Naive B cell (primary cell): ENCODE results near the gene ST7. TPM values are rescaled to one million over a fixed set of nuclear protein-coding genes. Genes with fewer than 3 reads are reported as not detected.
A peak's percentile ranks its signal among the peaks of the same experiment; 100 is the strongest.
"Not testable (repeated sequence)": the region's sequence is repeated elsewhere in the genome, so short reads cannot be mapped to it uniquely, and the experiment has no call there.

ENCODE experiments used
- ATAC-seq, 2 donors: fragments of 150-1000 bp; cut with Tn5 transposase; 2 replicates each; pipeline ENCODE4 v1.10.0; 2021; ENCODE audit warnings: low read depth in 2 of 2, mild to moderate bottlenecking in 2 of 2, moderate library complexity in 2 of 2
- DNase-seq: peaks from one replicate; pipeline ENCODE4 v3.0.0; 2022
- H3K27ac Mint-ChIP-seq, 6 donors: one replicate each; pipeline ENCODE4 v1.8.0; 2020 to 2022; ENCODE audit warnings: mild to moderate bottlenecking in 6 of 6, mixed read lengths in 6 of 6, moderate library complexity in 5 of 6, inconsistent platforms in 2 of 6
- H3K27me3 Mint-ChIP-seq, 3 donors: one replicate each; pipeline ENCODE4 v1.8.0; 2021 to 2022; ENCODE audit warnings: mixed read lengths in 3 of 3, mild to moderate bottlenecking in 1 of 3
- H3K36me3 Mint-ChIP-seq, 2 donors: one replicate each; pipeline ENCODE4 v1.8.0; 2020 to 2022; ENCODE audit warnings: mixed read lengths in 2 of 2, inconsistent platforms in 1 of 2, mild to moderate bottlenecking in 1 of 2
- H3K4me1 Mint-ChIP-seq, 3 donors: one replicate each; pipeline ENCODE4 v1.8.0; 2020 to 2022; ENCODE audit warnings: mixed read lengths in 3 of 3, inconsistent platforms in 1 of 3, mild to moderate bottlenecking in 1 of 3, moderate library complexity in 1 of 3
- H3K4me3 Mint-ChIP-seq, 8 donors: one replicate each; pipeline ENCODE4 v1.8.0; 2020 to 2022; ENCODE audit warnings: mild to moderate bottlenecking in 8 of 8, mixed read lengths in 8 of 8, moderate library complexity in 8 of 8, inconsistent platforms in 2 of 8
- H3K9me3 Mint-ChIP-seq, 7 donors: one replicate each; pipeline ENCODE4 v1.8.0; 2020 to 2022; ENCODE audit warnings: mixed read lengths in 7 of 7, mild to moderate bottlenecking in 5 of 7, inconsistent platforms in 2 of 7, moderate library complexity in 1 of 7
- polyA plus RNA-seq, 6 donors: library from polyadenylated mRNA; unstranded; fragments of 300-500 nt; fragmentation: Illumina TruSeq; gene quantifications; one replicate each; pipeline ENCODE4 v1.2.3, GENCODE V29; 2021; ENCODE audit warnings: low read depth in 6 of 6

The ST7 gene
- polyA plus RNA-seq, 6 donors from 2014 or later: 0.49 to 3.7 (median 0.63) TPM; not detected in 1

DNA sequence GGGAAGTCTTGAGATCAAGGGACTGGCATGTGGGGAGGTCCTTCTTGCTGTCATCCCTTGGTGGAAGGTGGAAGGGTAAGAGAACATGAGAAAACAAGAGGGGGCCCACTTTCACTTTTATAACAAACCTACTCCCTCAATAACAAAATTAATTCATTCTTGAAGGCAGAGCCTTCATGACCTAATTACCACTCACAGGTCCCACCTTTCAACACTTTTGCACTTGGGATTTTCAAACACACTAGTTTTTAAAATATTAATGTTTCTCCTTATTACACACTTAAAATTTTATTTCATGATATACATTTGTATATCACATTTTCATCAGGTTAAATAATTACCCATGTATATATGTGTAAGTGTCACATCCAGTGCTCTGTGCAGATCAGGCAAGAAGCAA, 2.0 kb downstream of the ST7 start:
- Mint-ChIP-seq H3K4me3 (peak overlapping the region in 6 of 8 donors; percentile 6 to 96 (median 84)), H3K36me3 (peaks cover 0 to 6% of the 10 kb centered on the region in 2 donors), H3K9me3 (no peaks in the 10 kb centered on the region), H3K4me1 (peaks cover 4 to 15% (median 6%) of the 10 kb centered on the region in 3 donors), H3K27me3 (peaks cover 9 to 28% (median 20%) of the 10 kb centered on the region in 3 donors), H3K27ac (no peak overlapping the region)
- ATAC-seq: no peak
- no peak for DNase-seq

DNA sequence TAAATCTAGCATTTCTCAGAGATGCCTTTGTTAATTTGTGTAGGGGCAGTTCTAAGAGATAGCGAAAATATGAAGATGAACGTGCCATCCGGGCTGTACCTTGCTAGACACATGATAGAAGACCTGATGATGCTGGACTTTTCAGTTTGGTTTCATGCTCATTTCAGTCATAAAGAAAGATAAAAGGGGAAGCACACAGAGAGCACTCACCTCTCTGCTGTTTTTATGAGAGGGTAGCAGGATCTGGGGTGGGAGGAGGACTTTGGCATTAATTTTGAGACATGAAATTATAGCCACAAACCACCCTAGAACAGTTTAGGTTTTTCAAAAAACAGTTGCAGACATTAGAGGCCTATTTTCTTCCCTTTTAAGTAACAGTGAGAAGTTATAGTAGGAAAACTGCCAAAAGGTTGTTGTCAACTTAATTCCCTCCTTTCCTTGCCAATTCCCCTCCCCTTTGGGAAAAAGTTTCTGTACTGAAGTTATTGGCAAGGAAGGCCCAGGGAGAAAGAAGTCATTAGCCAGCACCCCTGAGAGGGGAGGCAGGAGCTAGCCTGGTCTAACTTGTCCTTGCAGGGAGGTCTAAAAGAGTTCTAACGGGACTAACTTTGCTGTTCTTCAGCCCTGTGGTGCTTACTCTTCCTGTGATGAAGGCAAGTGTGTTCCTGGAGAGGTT, 2.6 kb downstream of the ST7 start:
- DNase-seq (no peak), ATAC-seq (peak; percentile 19 to 22)
- Mint-ChIP-seq H3K4me1 (peaks cover 4 to 15% (median 6%) of the 10 kb centered on the region in 3 donors), H3K4me3 (peak overlapping the region in 1 of 8 donors; percentile 85), H3K36me3 (no peaks in the 10 kb centered on the region), H3K27me3 (peaks cover 3 to 23% (median 20%) of the 10 kb centered on the region in 3 donors), H3K27ac (peak overlapping the region in 1 of 6 donors; percentile 41), H3K9me3 (no peaks in the 10 kb centered on the region)

DNA sequence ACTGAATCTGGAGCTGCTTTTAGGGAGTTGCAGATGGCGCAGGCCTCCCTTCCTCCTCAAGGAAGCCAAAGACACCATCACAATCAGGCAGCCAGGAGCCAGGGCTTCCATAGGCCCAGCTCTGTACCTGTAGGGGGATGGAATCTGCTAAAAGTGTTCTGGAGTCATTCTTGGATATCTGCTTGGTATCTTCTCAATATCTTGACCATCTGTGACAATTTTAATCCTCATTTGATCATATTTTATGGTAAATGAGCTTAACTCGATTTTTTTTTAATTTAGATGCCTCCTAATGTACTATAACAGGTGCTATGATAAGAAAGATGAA, 3.1 kb downstream of the ST7 start:
- H3K4me3 Mint-ChIP-seq: peak overlapping the region in 1 of 8 donors; percentile 31
- no peaks in the 10 kb centered on the region for H3K36me3 Mint-ChIP-seq
- no peak overlapping the region for H3K27ac Mint-ChIP-seq
- H3K9me3 Mint-ChIP-seq: no peaks in the 10 kb centered on the region
- ATAC-seq: no peak
- peaks cover 4 to 15% (median 6%) of the 10 kb centered on the region in 3 donors for H3K4me1 Mint-ChIP-seq
- no peak for DNase-seq
- H3K27me3 Mint-ChIP-seq: peaks cover 0 to 28% (median 20%) of the 10 kb centered on the region in 3 donors

DNA sequence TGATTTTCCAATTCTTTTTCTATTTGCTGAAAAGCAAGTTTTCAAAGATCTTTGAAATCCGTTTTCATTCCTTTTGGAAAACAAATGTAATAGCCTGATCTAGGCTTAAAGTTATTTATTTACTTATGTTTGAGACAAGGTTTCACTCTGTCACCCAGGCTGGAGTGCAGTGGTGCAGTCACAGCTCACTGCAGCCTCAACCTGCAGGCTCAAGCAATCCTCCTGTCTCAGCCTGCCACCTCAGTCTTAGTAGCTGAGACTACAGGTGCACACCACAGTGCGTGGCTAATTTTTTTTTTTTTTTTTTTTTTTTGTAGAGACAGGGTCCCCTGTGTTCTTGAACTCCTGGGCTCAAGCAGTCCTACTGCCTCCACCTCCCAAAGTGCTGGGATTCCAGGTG, 4.6 kb downstream of the ST7 start:
- DNase-seq (no peak), ATAC-seq (no peak)
- Mint-ChIP-seq H3K36me3 (no peaks in the 10 kb centered on the region), H3K27me3 (peaks cover 0 to 28% (median 24%) of the 10 kb centered on the region in 3 donors), H3K4me3 (no peak overlapping the region), H3K27ac (no peak overlapping the region), H3K4me1 (peaks cover 4 to 12% (median 6%) of the 10 kb centered on the region in 3 donors), H3K9me3 (peaks cover 0 to 3% (median 0%) of the 10 kb centered on the region in 7 donors)

DNA sequence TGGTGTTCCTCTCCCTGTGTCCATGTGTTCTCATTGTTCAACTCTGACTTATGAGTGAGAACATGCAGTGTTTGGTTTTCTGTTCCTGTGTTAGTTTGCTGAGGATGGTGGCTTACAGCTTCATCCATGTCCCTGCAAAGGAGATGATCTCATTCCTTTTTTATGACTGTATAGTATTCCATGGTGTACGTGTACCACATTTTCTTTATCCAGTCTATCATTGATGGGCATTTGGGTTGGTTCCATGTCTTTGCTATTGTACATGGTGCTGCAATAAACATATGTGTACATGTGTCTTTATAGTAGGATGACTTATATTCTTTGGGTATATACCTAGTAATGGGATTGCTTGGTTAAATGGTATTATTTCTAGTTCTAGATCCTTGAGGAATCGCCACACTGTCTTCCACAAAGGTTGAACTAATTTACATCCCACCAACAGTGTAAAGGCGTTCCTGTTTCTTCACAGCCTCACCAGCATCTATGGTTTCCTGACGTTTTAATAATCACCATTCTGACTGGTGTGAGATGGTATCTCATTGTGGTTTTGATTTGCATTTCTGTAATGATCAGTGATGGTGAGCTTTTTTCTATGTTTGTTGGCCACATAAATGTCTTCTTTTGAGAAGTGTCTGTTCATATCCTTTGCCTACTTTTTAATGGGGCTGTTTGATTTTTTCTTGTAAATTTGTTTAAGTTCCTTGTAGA, 8.8 kb downstream of the ST7 start:
- H3K27me3 Mint-ChIP-seq: peaks cover 0 to 10% (median 8%) of the 10 kb centered on the region in 3 donors
- H3K4me3 Mint-ChIP-seq, H3K36me3 Mint-ChIP-seq, DNase-seq, H3K27ac Mint-ChIP-seq, H3K4me1 Mint-ChIP-seq, H3K9me3 Mint-ChIP-seq, ATAC-seq: not testable (repeated sequence)

DNA sequence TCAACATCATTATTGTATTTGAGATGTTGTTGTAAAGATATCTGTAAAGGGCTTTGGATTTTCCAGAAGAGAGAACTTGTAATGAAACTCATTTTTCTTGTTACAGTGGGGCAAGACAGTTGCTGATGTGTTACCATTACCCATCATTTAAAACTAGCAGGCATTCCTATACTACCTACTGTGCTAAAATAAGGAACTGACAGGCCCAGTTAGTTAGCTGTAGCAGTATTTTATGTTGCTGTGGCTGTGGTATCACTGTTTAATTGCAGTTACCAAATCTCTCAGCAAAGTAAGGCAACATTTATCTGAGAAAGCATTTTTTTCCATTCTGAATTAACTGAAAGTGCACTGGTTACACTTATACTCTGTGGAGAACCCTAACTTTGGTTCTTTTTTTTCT, 9.9 kb downstream of the ST7 start:
- peaks cover 4 to 10% (median 8%) of the 10 kb centered on the region in 3 donors for H3K27me3 Mint-ChIP-seq
- no peak for ATAC-seq
- H3K9me3 Mint-ChIP-seq: peaks cover 0 to 3% (median 0%) of the 10 kb centered on the region in 7 donors
- no peak for DNase-seq
- H3K27ac Mint-ChIP-seq: no peak overlapping the region
- no peaks in the 10 kb centered on the region for H3K36me3 Mint-ChIP-seq
- no peak overlapping the region for H3K4me3 Mint-ChIP-seq
- H3K4me1 Mint-ChIP-seq: no peaks in the 10 kb centered on the region

DNA sequence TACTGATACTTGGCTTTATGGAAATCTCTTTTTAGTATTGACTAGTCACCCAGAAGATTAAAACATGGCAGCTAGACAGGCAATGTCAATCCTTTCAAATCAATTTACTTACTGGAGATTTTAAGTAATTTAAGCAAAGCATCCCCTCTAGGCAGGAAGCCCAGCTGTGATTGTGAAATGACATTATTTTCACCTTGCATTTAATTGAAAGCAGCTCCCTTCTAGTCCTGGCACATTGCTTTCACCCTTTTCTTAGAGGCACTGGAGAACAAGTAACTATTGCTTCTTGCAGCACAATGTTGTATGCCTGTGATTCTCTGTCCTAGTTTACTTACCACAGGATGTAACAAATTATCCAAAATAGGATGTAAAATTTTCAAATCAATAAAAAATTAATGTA, 13.3 kb downstream of the ST7 start:
- Mint-ChIP-seq H3K27ac (no peak overlapping the region), H3K4me3 (no peak overlapping the region), H3K4me1 (no peaks in the 10 kb centered on the region), H3K27me3 (peaks cover 8 to 17% (median 11%) of the 10 kb centered on the region in 3 donors), H3K9me3 (peaks cover 0 to 3% (median 0%) of the 10 kb centered on the region in 7 donors), H3K36me3 (no peaks in the 10 kb centered on the region)
- ATAC-seq (no peak), DNase-seq (no peak)

DNA sequence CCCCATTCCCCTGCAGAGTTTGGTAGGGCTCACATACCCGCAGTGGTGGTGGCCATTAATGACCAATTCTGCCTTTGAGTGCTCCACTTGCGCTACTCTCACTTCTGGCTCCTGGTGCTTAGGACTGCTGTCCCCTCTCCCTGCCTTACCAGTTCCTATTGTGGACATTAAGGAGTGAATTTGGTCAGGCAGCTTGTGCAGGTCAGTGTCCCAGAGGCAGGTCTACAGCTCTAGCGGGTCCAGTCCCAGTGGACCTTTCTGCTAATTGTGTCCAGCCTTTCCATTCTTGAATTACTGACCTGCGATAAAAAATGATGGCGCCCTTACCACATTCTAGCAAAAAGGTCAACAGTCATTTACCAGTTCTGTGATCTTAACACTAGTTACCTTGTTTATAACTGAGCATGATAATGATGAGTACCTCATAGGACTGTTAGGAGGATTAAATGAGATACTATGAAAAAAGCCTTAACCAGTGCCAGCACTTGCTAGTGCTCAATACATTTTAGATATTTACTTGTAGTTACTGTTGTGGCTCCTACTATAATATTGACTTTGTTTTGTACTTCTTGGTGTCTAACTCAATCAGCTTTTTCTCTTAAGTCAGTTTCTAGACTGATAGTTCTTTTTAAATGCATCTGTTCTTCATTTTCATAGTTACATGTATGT, 14.1 kb downstream of the ST7 start:
- ATAC-seq (no peak), DNase-seq (no peak)
- Mint-ChIP-seq H3K4me3 (no peak overlapping the region), H3K36me3 (no peaks in the 10 kb centered on the region), H3K4me1 (no peaks in the 10 kb centered on the region), H3K9me3 (no peaks in the 10 kb centered on the region), H3K27me3 (peaks cover 7 to 17% (median 8%) of the 10 kb centered on the region in 3 donors), H3K27ac (no peak overlapping the region)

DNA sequence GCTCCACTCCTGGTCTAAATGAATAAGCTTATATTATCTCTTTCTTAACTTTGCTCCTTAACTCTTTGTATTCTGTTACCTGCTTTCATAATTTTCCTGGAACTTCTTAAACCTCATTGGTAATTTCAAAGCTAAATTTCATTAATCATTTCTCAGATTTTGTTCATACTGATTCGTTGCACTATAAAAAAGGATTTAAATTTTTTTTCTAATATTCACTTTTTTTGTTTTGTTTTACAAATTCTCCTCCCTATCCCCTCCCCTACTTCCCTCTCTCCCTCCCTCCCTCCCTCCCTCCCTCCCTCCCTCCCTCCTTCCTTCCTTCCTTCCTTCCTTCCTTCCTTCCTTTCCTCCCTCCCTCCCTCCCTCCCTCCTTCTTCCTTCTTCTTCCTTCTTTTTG, 14.7 kb downstream of the ST7 start:
- Mint-ChIP-seq H3K4me1 (no peaks in the 10 kb centered on the region), H3K27ac (no peak overlapping the region), H3K36me3 (no peaks in the 10 kb centered on the region), H3K4me3 (no peak overlapping the region), H3K9me3 (no peaks in the 10 kb centered on the region), H3K27me3 (peaks cover 2 to 17% (median 7%) of the 10 kb centered on the region in 3 donors)
- DNase-seq (no peak), ATAC-seq (no peak)

DNA sequence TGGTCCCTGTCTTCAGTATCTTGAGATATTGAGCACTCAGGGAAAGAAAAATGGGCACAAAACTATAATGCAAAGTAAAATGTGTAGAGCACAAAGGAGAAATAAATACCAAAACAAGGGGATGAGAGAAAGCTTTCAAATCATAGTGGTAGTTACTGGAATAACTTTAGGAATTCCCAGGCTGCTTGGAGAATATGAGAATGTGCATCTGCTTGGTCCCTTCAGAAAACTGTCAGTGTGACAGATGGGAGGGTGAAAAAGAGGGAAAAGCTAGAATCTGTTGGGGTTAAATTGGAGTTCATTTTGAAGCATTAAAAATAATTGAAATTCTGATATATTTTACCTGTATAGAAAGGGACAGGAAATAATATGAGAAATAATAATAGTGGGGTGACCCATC, 15.3 kb downstream of the ST7 start:
- no peak for DNase-seq
- Mint-ChIP-seq H3K36me3 (no peaks in the 10 kb centered on the region), H3K27me3 (peaks cover 0 to 17% (median 7%) of the 10 kb centered on the region in 3 donors), H3K4me1 (no peaks in the 10 kb centered on the region), H3K27ac (no peak overlapping the region), H3K9me3 (no peaks in the 10 kb centered on the region), H3K4me3 (no peak overlapping the region)
- ATAC-seq: no peak

DNA sequence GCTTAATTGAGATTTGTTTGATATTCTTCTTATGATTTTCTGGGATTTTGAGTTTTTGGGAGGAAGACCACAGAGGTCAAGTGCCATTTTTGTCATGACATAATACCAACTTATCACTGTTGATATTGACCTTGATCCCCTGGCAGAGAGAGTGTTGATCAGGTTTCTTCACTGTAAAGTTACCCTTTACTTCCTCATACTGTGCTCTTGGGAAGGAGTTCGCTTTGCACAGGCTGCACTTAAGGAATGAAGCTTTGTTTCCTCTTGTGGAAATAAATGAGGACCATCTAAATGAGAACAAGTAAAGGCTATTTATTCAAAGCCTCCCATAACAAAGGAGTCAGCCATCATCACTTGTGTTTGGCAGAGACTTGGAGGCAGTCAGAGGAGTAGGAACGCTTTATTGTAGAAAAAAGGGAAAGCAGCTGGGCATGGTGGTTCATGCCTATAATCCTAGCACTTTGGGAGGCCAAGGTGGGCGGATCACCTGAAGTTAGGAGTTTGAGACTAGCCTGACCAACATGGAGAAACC, 16.1 kb downstream of the ST7 start:
- DNase-seq (no peak), ATAC-seq (no peak)
- no peaks in the 10 kb centered on the region for H3K9me3 Mint-ChIP-seq
- H3K27ac Mint-ChIP-seq: no peak overlapping the region
- H3K4me3 Mint-ChIP-seq: no peak overlapping the region
- H3K27me3 Mint-ChIP-seq: peaks cover 0 to 17% (median 7%) of the 10 kb centered on the region in 3 donors
- H3K4me1 Mint-ChIP-seq: no peaks in the 10 kb centered on the region
- H3K36me3 Mint-ChIP-seq: no peaks in the 10 kb centered on the region

DNA sequence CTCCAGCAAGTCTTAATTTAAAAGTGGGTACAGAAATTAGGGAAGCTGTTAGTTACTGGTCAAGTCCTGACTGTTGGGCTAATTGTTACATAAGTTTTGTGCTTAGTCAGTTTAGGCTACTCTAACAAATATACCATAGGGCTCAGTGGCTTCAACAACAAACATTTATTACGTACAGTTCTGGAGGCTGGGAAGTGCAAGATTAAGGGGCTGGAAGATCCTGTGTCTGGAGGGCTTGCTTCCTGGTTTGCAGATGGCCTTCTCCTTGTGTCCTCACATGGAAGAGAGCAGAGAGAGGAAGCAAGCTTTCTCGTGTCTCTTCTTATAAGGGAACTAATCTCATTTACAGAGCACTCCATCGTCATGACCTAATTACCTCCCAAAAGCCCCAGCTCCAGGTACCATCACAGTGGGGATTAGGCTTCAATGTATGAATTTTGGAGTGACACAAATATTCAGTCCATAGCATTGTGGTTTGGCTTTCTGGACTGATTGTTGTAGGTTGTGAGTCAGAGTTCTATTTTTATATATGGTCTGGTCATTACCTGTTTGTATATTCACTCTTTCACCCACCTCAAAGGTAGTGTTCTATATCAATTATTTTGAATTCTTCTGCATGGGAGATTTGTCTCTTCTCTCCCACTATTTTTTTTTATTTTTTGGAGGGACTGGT, 17.1 kb downstream of the ST7 start:
- H3K27ac Mint-ChIP-seq: peak overlapping the region in 1 of 6 donors; percentile 42

DNA sequence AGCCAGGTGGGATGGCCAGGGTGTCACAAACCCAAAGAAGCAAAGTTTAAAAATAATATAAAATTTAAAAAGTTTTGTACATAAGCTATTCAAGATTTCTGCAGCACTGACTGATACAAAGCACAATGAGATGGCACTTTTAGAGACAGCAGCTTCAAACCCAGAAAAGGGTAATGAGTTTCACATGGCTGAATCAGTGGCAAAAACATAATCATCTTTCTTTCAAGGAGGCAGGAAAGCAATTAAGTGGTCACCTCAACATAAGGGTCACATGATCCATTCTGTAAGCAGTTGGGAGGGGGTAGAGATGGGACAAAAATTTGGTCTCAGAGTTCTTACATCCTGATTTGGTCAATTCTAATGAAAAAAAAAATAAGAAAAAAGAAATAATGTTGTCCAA, 17.9 kb downstream of the ST7 start:
- not testable (repeated sequence) for ATAC-seq, H3K27ac Mint-ChIP-seq, H3K36me3 Mint-ChIP-seq, H3K4me1 Mint-ChIP-seq, DNase-seq, H3K4me3 Mint-ChIP-seq, H3K9me3 Mint-ChIP-seq
- peaks cover 0 to 17% (median 7%) of the 10 kb centered on the region in 3 donors for H3K27me3 Mint-ChIP-seq

More for the DNA sequence above, 17.1 kb downstream of the ST7 start:
- H3K4me1 Mint-ChIP-seq: no peaks in the 10 kb centered on the region
- H3K36me3 Mint-ChIP-seq: no peaks in the 10 kb centered on the region
- ATAC-seq (no peak), DNase-seq (no peak)
- H3K27me3 Mint-ChIP-seq: peaks cover 0 to 17% (median 7%) of the 10 kb centered on the region in 3 donors
- H3K9me3 Mint-ChIP-seq: no peaks in the 10 kb centered on the region
- no peak overlapping the region for H3K4me3 Mint-ChIP-seq
